RPMI7951 (cell line): Measurements from ENCODE around the gene FOXD4. TPM values are rescaled to one million over a fixed set of nuclear protein-coding genes. Genes with fewer than 3 reads are reported as not detected.
"Not testable (repeated sequence)": the region's sequence is repeated elsewhere in the genome, so short reads cannot be mapped to it uniquely, and the experiment has no call there.

Experiments used
- DNase-seq: peaks from one replicate; pipeline ENCODE4 v3.0.0-alpha.2; 2012; ENCODE audit warnings: low read depth
- total RNA-seq: library from RNA; depleted of rRNA; stranded (reverse); fragments of >200 nt; shearing (Covaris generic); gene quantifications from 2 replicates; pipeline ENCODE4 v1.2.3, GENCODE V29; 2014; rRNA removed

FOXD4 gene
- not detected in 2 replicates for total RNA-seq

- DNase-seq, result not testable (repeated sequence)
Measured at GRCh38 chr9:117995-118467, at the start of gene FOXD4. Gene FOXD4 (minus strand): TSS chr9:118417. CDS start chr9:118119, 298 bp downstream.

GRCh38 chr9:159871-160270 is 41.7 kb upstream of the FOXD4 start:
- not testable (repeated sequence) for DNase-seq

DNA sequence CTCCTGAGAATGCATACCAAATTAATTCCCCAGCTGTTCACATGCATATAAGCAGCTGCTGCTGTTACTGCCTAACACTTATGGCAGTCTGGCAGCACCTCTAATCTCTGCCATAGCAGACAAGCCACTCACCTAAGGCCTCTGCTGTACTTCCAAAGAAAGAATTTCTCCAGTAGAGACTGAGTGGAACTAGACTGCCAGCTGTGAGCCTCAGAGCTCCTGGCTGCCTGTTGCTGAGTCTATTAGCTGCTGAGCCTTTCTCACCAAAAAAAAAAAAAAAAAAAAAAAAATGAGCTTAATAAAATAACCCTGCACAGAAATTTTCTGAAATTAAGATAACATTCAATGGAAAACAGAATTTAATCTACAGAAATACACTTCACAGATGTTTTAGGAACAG is 33.0 kb upstream of the FOXD4 start:
- not testable (repeated sequence) for DNase-seq

GRCh38 chr9:139880-140279 is 21.7 kb upstream of the FOXD4 start:
- DNase-seq, result not testable (repeated sequence)

DNA sequence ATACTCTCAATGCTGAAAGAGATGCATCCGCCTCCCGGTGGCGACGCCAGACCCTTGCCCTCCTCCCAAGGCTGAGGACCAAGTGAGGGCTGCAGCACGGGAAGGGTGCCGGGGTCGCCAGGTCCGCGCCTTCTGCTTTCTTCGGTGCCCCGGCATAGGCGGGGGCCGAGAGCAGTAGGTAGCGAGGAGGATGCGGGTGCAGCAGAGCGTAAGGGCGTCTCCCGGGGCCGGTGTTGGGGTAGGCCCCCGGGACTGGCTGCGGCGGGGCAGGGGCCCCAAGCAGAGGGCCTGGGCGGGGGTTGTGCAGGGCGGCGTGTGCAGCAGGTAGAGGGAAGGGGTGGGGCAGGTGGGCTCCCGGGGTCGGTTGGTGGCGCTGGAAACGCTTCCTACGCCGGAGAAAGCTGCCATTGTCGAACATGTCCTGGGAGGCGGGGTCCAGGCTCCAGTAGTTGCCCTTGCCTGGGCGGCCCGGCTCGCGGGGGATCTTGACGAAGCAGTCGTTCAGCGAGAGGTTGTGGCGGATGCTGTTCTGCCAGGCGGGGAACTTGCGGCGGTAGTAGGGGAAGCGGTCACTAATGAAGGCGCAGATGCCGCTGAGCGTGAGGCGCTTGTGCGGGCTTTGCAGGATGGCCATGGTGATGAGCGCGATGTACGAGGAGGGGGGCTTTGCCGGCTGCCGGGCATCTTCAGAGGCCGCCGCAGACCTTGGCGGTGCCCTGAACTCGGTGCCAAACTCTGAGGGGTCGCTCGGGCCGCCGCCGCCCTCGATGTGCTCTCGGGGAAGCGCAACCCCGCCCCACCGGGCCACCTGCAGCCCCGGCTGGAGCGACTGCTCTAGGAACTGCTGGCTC is 848 bp downstream of the FOXD4 start:
- DNase-seq, result not testable (repeated sequence)

- not testable (repeated sequence) for DNase-seq
Measured at GRCh38 chr9:116239-117077, 1.8 kb downstream of the FOXD4 start.

DNA sequence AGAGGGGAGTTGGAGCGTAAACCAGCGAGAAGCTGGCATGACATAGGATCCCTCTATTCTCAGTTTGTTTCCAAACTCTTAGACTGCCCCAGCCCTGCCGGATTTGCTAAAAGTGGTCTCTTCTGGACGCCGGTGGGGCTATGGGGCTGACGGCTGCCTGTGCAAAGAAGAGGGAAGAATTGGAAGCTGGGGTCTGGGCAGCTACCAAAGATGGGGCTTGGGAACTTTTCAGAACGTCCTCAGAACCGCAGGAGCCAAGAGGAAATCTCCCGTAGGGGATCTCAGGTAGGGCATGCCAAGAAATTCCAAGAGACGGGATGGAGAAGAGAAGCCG is 3.1 kb downstream of the FOXD4 start:
- DNase-seq, result not testable (repeated sequence)

- peak; percentile 6 for DNase-seq
Measured at GRCh38 chr9:114267-115117, 3.7 kb downstream of the FOXD4 start.

DNA sequence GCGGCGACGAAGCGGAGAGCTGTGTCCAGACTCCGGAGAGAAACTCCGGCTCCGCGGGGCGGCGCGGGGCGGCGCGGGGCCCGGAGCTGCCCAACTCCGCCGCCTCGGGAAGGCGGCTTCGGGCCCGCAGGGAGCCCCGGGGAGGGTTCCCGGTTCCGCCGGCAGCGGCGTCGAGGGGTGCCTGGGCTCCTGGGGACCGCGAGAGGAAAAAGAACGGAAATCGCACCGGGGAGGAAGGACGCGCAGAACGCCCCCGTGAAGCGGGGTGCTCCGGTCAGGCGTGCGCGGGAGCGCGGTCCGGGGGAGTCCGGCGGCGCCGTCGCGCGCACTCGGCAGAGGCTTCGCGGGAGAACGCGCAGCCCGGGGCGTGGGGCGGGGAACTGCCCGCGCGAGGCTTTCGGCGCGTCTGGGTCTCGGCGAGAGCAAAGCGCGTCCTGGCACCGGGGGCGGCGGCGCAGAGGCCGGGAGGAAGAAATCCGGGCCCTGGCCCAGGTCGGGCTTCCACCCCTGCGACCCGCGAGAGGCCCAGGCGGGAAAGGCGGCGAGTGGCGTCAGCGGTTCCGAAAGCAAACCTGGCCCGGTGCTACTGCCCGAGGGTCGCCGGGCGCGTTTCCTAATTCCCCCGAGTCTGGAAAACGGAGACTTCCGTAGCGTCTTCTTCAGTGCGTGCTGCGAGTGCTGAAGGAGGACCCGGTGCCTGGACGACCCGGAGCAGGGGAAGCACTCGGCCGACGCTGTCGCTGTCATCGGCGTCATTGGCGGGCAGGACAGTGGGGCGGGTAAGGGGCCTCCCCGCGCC is 4.5 kb downstream of the FOXD4 start:
- DNase-seq, result not testable (repeated sequence)

GRCh38 chr9:112589-113467 is 5.4 kb downstream of the FOXD4 start:
- not testable (repeated sequence) for DNase-seq

DNA sequence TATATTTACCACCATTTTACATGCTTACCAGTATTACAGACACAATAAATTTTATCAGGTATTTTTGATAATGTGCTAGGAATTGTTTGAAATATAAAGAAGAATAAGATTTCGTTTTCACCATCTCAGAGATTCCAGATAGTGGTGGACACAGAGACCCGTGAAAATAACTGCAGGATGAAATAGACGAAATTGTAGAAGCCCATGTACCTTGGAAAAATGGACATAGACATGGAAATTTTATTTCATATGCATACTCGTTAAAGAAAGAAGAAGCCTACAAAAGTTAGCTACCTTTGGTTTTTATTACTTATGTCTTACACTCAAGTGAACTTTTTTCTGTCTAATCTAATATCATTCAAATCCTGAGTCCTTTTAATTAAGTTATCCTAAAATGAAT is 7.5 kb downstream of the FOXD4 start:
- not testable (repeated sequence) for DNase-seq

GRCh38 chr9:109540-109939 is 8.7 kb downstream of the FOXD4 start:
- DNase-seq, result not testable (repeated sequence)

- not testable (repeated sequence) for DNase-seq
Measured at GRCh38 chr9:108742-109495, 9.3 kb downstream of the FOXD4 start.

DNA sequence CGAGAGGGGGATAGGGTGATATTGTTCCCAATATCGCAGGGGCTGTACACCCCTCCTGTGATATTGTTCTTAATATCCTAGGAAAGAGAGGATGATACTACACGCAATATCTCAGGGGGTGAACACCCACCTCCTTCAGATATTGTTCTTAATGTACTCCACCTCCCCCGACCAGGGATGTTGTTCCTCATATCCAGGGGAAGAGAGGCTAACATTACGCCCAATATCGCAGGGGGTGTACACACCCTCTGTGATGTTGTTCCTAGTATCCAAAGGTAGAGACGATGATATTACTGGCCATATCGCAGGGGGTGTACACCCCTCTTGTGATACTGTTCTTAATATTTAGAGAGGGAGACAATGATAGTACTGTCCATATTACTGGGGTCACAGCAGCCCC is 12.2 kb downstream of the FOXD4 start:
- DNase-seq, result not testable (repeated sequence)

DNA sequence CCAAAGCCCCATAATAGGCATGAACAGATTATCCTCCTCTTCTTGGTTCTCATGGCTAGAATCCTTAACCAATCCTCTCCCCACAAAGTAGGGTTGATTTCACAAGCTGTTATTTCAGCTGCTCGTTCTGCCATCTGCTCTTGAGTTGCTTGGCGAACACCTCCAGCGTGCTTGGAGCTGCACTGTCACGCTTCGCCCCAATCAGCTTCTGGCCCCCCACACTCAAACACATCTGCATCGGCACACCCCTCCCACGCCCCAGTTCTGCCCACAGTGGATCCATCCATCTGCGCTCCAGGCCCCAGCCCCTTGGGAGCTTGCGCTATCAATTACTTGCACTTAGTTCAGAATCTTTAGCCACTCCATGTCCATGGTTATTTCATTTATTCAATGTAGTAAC is 17.8 kb downstream of the FOXD4 start:
- not testable (repeated sequence) for DNase-seq

DNA sequence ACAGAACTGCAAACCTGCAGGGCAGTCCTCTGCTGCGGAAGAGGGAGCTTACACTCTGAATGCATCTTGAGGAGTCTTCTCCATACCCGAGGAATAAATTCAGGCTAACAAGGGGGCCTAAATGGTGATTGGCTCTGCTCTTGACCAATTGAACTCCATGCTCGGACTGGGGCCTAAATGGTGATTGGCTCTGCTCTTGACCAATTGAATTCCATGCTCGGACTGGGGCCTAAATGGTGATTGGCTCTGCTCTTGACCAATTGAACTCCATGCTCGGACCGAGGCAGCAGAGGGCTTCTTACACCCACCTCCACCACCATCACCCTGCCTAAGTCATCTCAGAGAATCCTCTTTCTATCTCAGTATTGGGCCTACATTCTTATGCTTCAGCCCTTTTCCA is 18.4 kb downstream of the FOXD4 start:
- DNase-seq, result not testable (repeated sequence)

DNA sequence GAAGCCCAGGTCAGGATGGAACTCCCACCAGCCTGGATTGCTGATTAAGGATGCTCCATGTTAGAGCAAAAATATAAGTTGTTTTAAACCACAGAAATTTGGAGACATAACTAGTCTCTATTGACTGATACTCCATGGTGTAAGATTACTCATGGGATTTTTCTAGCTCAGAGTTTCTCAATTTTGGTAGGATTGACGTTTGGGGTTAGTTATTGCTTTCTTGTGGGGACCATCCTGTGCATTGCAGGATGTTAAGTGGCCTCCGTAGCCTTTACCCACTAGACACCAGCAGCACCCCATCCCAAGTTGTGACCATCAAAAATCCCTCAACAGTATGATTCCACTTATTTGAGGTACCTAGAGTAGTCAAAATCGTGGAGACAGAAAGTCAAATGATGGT is 19.4 kb downstream of the FOXD4 start:
- not testable (repeated sequence) for DNase-seq

- DNase-seq, result not testable (repeated sequence)
Measured at GRCh38 chr9:94992-95391, 23.2 kb downstream of the FOXD4 start.

- not testable (repeated sequence) for DNase-seq
Measured at GRCh38 chr9:94323-94722, 23.9 kb downstream of the FOXD4 start.
